ENCODE results near the gene CYP2J2.
A peak's percentile ranks its signal among the peaks of the same experiment; 100 is the strongest.

The CYP2J2 gene

DNA sequence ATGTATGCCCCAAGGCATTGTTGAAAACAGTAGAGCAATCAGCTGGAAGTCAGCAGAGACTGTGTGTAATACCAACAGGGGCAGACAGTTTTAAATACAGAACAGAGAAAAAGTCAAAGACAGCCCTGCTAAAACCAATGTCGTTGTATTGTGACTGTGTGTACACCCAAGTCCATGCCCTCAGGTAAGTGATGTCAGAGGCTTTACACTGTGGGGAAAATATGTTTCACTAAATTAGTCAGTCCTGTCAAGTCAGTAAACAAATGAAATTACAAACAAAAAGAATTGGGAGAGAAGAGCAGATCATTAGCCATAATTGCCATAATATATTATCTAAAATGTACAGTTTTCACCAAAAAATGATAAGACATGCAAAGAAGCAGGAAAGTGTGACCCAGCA lies 2.4 kb upstream of the CYP2J2 start:
- TF ChIP-seq CSDC2 (CRISPR knock-in tag; IDR thresholded peaks at IDR 0.05) (no peak), BACH2 (CRISPR knock-in tag; IDR thresholded peaks at IDR 0.05; ENCODE audit: borderline replicate concordance) (no peak), ARNTL (CRISPR knock-in tag; IDR thresholded peaks at IDR 0.05; ENCODE audit: borderline replicate concordance, low read depth) (no peak), CSRNP3 (CRISPR knock-in tag; IDR thresholded peaks at IDR 0.05) (no peak), CREB5 (CRISPR knock-in tag; IDR thresholded peaks at IDR 0.05; ENCODE audit: low read depth) (no peak), RARB (CRISPR knock-in tag; IDR thresholded peaks at IDR 0.05) (no peak), ZNF8 (CRISPR knock-in tag; IDR thresholded peaks at IDR 0.05) (no peak), ZNF70 (CRISPR knock-in tag; IDR thresholded peaks at IDR 0.05) (no peak), ZNF565 (CRISPR knock-in tag; conservative IDR thresholded peaks at IDR 0.05; ENCODE audit: low read depth) (no peak), SNAI2 (CRISPR knock-in tag; IDR thresholded peaks at IDR 0.05) (no peak), ISL1 (CRISPR knock-in tag; IDR thresholded peaks at IDR 0.05) (no peak), POU6F1 (CRISPR knock-in tag; IDR thresholded peaks at IDR 0.05; ENCODE audit: borderline replicate concordance, low read depth) (no peak), ZC3H10 (CRISPR knock-in tag; IDR thresholded peaks at IDR 0.05) (no peak), ESRRG (CRISPR knock-in tag; IDR thresholded peaks at IDR 0.05) (no peak), TCF4 (CRISPR knock-in tag; IDR thresholded peaks at IDR 0.05; ENCODE audit: borderline replicate concordance) (no peak), ZFP30 (CRISPR knock-in tag; IDR thresholded peaks at IDR 0.05) (no peak), ZFP3 (CRISPR knock-in tag; IDR thresholded peaks at IDR 0.05) (no peak)
- TF ChIP-seq, protein P1, sequence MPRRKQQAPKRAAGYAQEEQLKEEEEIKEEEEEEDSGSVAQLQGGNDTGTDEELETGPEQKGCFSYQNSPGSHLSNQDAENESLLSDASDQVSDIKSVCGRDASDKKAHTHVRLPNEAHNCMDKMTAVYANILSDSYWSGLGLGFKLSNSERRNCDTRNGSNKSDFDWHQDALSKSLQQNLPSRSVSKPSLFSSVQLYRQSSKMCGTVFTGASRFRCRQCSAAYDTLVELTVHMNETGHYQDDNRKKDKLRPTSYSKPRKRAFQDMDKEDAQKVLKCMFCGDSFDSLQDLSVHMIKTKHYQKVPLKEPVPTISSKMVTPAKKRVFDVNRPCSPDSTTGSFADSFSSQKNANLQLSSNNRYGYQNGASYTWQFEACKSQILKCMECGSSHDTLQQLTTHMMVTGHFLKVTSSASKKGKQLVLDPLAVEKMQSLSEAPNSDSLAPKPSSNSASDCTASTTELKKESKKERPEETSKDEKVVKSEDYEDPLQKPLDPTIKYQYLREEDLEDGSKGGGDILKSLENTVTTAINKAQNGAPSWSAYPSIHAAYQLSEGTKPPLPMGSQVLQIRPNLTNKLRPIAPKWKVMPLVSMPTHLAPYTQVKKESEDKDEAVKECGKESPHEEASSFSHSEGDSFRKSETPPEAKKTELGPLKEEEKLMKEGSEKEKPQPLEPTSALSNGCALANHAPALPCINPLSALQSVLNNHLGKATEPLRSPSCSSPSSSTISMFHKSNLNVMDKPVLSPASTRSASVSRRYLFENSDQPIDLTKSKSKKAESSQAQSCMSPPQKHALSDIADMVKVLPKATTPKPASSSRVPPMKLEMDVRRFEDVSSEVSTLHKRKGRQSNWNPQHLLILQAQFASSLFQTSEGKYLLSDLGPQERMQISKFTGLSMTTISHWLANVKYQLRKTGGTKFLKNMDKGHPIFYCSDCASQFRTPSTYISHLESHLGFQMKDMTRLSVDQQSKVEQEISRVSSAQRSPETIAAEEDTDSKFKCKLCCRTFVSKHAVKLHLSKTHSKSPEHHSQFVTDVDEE (CRISPR knock-in tag; IDR thresholded peaks at IDR 0.05): no peak
- no peak for ATAC-seq

- peak; percentile 25 for ATAC-seq
- no peak for TF ChIP-seq GLIS3 (CRISPR knock-in tag; IDR thresholded peaks at IDR 0.05)
- TF ChIP-seq ISL1 (CRISPR knock-in tag; IDR thresholded peaks at IDR 0.05): no peak
- no peak for TF ChIP-seq ZNF8 (CRISPR knock-in tag; IDR thresholded peaks at IDR 0.05)
- no peak for TF ChIP-seq PATZ1 (CRISPR knock-in tag; IDR thresholded peaks at IDR 0.05; ENCODE audit: borderline replicate concordance)
- TF ChIP-seq ESRRG (CRISPR knock-in tag; IDR thresholded peaks at IDR 0.05): no peak
- TF ChIP-seq PPARA (CRISPR knock-in tag; IDR thresholded peaks at IDR 0.05; ENCODE audit: borderline replicate concordance): no peak
- TF ChIP-seq CSDC2 (CRISPR knock-in tag; IDR thresholded peaks at IDR 0.05): no peak
- TF ChIP-seq SNAI2 (CRISPR knock-in tag; IDR thresholded peaks at IDR 0.05): no peak
- TF ChIP-seq POU6F1 (CRISPR knock-in tag; IDR thresholded peaks at IDR 0.05; ENCODE audit: borderline replicate concordance, low read depth): no peak
- TF ChIP-seq TOX (CRISPR knock-in tag; IDR thresholded peaks at IDR 0.05; ENCODE audit: borderline replicate concordance): no peak
- no peak for TF ChIP-seq OSR1 (CRISPR knock-in tag; IDR thresholded peaks at IDR 0.05)
- TF ChIP-seq RARB (CRISPR knock-in tag; IDR thresholded peaks at IDR 0.05): no peak
- TF ChIP-seq ZFP30 (CRISPR knock-in tag; IDR thresholded peaks at IDR 0.05): no peak
- no peak for TF ChIP-seq BACH2 (CRISPR knock-in tag; IDR thresholded peaks at IDR 0.05; ENCODE audit: borderline replicate concordance)
- no peak for TF ChIP-seq ARNTL (CRISPR knock-in tag; IDR thresholded peaks at IDR 0.05; ENCODE audit: borderline replicate concordance, low read depth)
- no peak for TF ChIP-seq ZC3H10 (CRISPR knock-in tag; IDR thresholded peaks at IDR 0.05)
Measured at GRCh38 chr1:59927213-59927612, 640 bp upstream of the CYP2J2 start.

Measured in SK-N-SH treated with all-trans-retinoic acid at 6 μM for 48 hours (cell line).